ENCODE measurements around the gene SERPINB6.
"Not testable (repeated sequence)": the region's sequence is repeated elsewhere in the genome, so short reads cannot be mapped to it uniquely, and the experiment has no call there.

The SERPINB6 gene

GRCh38 chr6:2998998-2999617, 27.7 kb upstream of the SERPINB6 start:
- no peak for DNase-seq

DNA sequence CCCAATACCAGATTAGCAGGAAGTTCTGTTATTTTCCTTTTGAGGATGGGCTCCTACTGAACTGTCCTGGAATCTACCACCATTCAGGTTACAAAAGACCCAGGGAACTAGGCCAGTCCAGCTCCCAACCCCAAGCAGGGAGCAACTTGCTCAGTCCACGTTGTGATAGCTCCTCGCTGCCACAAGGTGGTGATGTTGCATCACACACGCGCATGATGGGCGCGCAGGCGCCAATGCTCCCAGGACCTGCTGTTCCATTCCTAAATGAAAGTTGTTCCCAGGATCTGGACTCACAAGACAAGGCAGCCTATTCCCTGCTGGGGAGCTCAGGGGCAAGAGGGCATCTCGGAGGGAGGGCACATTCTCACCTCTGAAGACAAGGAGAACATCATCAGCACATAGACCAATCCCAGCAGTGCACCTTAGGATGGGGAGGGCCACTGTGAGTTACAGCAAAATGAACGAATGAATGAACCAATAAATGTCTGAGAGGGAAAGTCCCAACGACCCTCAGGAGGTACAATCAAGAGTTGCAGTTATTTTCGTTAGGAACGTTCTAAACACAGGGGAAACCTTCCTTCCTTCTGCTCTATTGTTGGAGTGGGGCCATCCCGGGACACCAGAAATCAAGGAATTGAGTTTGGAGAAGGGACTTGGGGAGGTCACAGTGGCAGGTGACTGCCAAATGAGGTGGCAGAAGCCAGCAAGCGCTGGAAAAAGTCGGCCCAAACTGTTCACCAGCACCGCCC, 27.1 kb upstream of the SERPINB6 start:
- not testable (repeated sequence) for DNase-seq

GRCh38 chr6:2993755-2994317, 22.5 kb upstream of the SERPINB6 start:
- DNase-seq: no peak

DNA sequence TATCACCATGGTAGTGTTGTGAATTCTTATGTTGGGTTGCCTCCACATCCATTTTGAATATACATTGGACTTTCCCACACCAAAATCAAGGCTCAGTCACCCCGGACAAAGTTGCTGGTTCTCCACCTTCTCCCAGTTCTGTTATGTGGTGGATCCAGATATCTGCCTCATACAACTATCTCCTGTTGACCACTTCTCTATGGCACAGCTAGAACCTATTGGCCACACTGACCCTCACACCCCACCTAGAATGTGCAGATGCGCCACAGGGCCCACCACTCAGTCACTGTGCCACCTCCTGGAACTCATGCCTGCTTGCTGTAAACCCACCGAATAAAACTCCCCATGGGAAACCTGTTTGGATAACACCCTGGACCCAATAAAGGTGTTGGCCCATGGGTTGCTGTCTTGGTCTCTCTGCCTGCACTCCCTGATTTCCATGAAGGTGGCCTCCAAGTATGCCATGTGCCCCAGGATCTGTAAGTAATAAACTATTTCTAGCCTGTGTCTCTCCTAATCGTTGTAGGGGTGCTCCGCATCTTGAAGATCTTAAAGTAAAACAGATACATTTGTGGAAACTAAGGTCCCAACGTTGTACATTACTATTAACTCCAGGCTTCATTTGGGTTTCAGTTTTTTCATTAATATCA, 21.1 kb upstream of the SERPINB6 start:
- no peak for DNase-seq

DNA sequence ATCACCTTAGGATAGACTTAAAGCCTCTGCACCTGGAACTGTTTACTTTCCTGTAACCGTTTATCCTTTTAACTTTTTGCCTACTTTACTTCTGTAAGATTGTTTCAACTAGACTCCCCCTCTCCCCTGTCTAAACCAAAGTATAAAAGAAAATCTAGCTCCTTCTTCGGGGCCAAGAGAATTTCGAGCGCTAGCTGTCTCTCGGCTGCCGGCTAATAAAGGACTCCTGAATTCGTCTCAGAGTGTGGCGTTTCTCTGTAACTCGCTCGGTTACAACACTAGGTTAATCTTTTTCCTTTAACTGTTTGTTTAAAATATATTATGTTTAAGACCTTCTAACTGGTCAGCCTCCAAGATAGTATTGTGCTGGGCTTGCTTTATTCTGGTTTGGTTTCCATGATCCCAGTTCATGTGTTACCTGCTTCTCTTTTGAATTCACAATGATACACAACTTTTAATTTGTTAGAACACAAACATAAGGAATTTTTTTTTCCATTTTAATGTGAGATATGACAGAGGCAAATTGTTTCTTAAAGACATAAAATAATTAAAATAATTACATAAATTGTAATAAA, 19.7 kb upstream of the SERPINB6 start:
- DNase-seq: no peak

- peak; percentile 29 to 42 for DNase-seq
Measured at GRCh38 chr6:2990248-2990931, 19.0 kb upstream of the SERPINB6 start.

DNA sequence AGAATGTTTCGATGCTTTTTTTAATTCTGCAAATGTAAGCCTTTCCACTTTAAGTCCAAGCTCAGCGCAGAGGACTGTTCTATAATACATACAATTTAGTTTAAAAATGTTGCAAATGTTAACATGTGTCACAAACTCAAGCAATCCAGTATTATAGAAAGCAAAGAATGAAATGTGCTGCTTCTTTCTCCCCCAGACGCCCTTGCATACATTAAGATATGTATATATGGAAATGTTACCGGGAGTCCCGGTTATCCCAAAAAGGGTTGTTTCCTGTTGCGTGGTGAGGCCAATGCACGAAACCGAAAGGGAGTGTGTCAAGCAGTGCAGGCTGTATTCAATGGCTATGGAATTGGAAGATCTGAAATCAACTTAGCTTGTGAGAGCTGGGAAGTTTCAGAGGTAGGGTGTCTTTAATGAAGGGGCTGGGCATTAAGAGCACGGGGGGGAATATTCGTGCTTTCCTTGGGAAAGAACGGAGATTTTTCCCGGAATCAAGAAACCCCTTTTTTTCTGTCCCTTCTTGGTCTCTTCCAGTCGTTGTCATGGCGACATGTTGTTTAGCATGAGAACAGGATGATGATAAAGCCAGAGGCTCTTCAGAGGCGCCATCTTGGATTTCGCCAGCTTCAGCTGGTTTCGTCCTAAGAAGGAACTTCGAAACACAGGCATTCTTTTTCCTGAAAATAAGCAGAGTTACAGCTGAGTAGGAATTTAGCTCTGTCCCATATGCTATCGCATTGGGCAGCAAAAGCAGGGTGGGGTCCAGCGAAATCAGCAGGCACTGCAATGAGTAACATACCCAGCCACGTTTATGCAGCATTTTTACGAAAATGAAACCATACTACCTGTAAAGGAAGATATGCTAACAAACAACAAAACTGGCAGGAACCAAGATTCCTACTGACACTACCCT, 18.2 kb upstream of the SERPINB6 start:
- peak; percentile 91 to 95 for DNase-seq

DNA sequence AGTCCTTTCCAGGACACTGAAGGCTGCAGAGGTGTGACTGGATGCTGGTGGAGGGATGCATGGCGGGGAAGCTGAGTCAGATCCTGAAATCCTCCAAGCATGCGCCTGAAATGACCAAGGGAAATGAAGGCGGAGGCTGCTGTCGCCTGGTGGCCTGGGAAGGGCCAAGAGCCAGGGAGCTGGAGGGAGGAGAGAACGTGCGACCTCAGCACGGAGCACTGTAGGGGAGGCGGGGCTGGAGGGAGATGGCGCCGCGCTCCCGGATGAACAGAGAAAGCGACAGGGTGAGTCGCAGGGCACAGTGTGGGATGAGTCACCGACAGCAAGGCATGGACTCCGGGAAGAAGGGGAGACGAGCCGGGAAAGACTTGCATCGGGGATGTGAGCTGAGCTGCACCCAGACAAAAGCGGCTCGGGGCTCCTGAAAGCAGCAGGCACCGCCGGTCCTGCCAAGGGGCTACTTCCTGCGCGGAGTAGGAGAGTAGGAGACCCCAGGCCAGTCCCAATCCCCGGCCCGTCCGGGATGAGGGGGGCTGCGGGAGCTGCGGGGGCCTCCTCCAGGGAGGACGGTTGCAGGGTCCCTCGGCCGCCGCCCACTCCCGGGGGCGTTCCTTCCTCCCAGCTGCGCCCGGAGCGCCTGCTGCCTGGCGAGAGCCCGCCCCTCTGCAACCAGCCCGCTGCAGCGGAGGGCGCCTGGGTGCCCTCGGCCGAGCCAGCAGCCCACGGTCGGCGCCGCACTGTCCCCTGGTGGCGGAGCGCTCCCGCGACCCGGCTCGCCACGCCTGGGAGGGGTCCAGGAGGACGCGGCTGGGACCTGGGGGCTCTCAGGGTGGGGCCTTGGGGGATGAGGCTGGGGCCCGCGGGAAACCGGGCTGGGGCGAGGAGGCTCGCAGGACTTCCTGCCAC, 17.3 kb upstream of the SERPINB6 start:
- peak; percentile 75 to 79 for DNase-seq

DNA sequence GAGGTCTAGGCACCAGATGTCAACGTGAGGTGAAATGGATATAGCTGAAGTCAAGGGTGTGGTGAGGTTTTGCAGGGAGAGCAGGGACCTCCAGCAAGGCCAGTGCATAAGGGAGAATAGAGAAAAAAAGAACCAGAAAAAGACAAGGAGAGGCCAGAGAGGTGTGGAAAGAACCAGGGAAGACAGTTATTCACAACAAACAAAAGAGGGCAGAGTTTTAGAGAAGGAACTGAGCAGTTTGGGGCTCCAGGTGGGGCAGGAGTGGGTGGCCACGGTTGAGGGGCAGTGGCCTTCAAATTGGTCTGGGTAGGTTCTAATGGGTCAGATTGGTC, 16.7 kb upstream of the SERPINB6 start:
- no peak for DNase-seq

DNA sequence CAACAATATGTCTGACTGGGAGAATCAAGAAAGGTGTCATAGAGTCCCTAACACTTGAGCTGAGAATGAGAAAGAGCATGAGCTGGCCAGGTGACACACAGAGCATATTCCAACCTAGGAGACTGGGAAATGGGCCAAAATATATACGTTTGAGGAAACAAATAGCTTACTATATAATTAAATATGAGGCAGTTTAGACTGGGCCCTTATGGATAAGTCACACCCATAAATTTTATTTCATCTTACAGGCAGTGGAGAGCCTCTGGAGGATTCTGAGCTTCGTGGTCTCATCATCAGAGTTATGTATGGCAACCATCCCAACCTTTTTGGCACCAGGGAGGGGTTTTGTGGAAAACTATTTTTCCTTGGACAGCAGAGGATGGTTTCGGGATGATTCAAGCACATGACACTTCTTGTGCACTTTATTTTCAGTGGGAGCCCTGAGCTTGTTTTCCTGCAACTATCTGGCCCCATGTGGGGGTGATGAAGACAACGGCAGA, 15.4 kb upstream of the SERPINB6 start:
- DNase-seq: peak; percentile 14 to 60

- no peak for DNase-seq
Measured at GRCh38 chr6:2984738-2985406, 13.5 kb upstream of the SERPINB6 start.

DNA sequence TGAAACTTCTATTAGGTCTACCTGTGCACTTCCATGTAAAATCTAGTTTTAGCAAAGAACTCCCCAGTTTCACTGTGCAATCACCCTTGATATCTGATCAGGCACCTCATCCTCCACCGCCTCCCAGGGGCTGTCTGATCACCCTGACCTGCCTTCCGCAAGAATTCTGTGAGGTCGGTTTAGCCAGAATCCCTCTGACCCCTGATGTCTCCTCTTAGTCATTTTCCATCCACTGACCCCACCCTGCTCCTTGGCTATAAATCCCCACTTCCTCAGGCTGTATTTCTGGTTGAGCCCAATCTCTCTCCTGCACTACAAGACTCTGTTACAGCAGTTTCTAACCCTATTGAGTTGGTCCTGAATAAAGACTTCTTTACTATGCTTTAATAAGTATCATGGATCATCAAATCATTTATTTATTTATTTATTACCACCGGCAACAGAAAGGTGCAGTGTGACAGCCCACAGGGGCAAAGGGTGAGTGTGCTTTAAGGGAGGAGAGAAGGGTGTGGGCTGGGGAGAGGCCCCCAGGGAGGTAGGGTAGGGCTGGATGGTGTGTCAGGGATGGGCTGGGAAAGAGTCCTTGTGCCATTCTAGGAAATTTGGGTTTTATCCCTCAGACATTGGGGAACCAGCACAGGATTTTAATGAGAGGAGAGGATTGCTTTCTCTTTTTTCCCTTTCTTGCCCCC, 11.2 kb upstream of the SERPINB6 start:
- DNase-seq: no peak

GRCh38 chr6:2980465-2980855, 9.1 kb upstream of the SERPINB6 start:
- DNase-seq: no peak

GRCh38 chr6:2979819-2980464, 8.6 kb upstream of the SERPINB6 start:
- no peak for DNase-seq

GRCh38 chr6:2978923-2979322, 7.6 kb upstream of the SERPINB6 start:
- DNase-seq: no peak

DNA sequence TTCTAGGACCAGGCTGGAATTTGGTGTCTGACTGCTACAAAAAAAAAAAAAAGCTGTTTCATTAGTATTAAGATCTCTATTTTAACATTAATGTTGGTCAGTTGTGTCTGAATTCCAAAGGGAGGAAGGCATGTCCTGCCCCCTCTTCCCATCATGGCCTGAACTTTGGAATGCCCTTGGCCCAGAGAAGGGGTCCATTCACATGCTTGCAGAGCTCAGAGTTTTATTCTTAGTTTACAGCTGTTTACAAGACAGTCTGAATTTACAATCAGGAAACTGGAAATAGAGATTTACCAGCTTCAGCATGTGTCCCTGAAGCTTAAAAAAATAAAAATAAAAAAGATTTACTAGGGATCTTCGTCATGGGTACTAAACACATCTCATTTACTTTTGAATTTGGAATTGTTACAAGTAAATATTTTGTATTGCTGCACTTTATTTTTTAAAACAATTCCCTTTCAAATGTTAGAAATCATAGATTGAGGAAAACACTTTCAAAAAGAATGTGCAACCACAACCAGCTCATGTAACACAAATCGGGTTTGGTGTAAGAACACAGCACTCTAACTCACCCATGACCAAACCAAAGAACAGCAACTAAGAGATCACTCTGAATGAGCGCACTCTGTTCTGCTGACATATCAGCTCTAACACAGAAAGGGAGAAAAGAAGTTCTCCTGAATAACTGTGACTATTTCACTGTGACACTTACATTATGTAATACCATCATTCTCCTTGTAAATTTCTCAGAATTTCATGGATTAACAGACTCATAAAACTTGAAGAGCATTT, 6.6 kb upstream of the SERPINB6 start:
- DNase-seq: no peak

- no peak for DNase-seq
Measured at GRCh38 chr6:2977290-2977689, 5.9 kb upstream of the SERPINB6 start.

- DNase-seq: no peak
Measured at GRCh38 chr6:2976571-2977085, 5.3 kb upstream of the SERPINB6 start.

Measured in NCI-H2081 (cell line).